Stimulated activated CD8-positive, alpha-beta memory T cell treated with anti-CD3 and anti-CD28 coated beads, Interleukin-12 subunit alpha, Interleukin-12 subunit beta, amount 100 ng/mL, for 24 hours (primary cell): Measurements from ENCODE around the gene KDM4B.

Source experiments
- DNase-seq: peaks from one replicate; pipeline ENCODE4 v3.0.0-alpha.2; 2020; ENCODE audit errors: extremely low read depth

Gene KDM4B

DNA sequence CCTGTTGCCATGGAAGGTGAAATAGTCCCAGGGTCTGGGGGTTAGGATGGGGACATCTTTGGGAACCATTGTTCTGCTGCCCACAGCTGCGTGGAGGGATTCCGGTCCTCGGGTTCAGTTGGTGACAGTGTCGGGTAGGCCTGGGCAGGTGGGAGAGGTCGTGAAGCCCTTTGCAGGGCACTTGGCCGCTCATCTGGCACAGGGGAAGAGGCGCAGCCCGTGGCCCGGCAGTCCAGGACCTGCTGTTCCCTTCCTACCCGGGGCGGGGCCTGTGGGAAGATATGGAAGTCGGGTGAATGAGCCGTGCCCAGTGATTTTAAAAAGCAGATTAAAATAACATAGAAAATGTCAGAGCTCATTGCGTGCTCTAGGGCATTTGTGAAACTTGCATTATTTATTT lies 44.8 kb downstream of the KDM4B start:
- no peak for DNase-seq

GRCh38 chr19:5014941-5015340 lies 46.0 kb downstream of the KDM4B start:
- DNase-seq = no peak

- no peak for DNase-seq
These were observed 47.4 kb downstream of the KDM4B start for GRCh38 chr19:5016268-5016667.

- DNase-seq = no peak
These were observed 47.9 kb downstream of the KDM4B start for GRCh38 chr19:5016781-5017180.

- DNase-seq = no peak
These were observed 48.3 kb downstream of the KDM4B start for GRCh38 chr19:5017235-5017634.

DNA sequence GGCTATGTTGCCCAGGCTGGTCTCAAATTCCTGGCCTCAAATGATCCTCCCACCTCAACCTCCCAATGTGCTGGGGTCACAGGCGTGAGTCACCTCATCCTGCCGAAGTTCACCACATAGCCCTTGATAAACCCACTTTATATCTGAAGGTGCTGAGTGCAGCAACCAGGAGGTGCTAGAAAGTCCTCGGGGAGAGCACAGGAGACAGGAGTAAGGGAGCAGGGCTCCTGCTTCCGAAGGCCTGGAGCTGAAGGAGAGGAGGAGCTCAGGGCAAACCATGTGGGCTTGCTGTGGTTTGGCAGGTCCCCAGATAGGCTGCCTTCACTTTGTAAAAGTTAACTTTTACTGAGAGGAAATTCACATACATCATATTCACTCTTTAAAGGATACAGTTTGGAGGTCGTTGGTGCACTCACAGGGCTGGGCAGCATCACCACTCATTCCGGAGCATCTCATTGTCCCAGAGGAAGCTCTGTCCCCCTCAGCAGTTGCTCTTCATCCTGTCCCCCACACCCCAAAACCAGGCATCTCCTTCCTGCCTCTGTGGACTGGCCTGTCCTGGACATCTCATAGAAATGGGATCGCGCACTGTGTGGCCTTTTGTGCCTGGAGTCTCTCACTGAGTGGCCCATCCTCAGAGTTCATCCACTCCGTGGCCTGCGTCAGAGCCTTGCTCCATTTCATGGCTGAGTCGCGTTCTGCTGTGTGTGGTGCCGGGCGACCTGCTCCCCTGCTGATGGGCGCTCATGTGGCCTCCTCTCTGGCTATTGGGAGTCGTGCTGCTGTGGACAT lies 49.5 kb downstream of the KDM4B start:
- no peak for DNase-seq

- DNase-seq = no peak
These were observed 51.5 kb downstream of the KDM4B start for GRCh38 chr19:5020368-5020767.

- no peak for DNase-seq
These were observed 52.1 kb downstream of the KDM4B start for GRCh38 chr19:5021046-5021445.

- DNase-seq = no peak
These were observed 53.4 kb downstream of the KDM4B start for GRCh38 chr19:5022066-5022860.

DNA sequence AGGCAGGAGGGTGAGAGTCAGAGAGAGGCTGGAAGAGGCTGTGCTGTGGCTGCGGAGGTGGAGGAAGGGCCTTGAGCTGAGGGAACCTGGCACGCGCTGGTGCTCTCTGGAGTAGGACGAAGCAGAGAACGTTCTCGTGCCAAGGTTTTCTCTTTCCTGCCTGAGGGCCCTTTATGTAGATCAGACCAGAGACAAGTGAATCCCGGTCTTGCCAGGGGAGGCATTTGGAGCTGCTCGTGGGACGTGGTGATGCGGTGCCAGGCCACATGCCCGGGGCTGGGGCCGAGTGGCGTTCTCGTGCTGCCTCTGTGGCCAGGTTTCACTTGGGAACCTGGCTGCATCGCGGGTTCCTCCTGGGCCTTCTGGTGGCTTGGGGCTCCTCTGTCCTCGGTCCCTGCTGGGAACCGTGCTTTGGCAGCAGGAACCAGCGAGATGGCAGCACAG lies 54.2 kb downstream of the KDM4B start:
- no peak for DNase-seq

DNA sequence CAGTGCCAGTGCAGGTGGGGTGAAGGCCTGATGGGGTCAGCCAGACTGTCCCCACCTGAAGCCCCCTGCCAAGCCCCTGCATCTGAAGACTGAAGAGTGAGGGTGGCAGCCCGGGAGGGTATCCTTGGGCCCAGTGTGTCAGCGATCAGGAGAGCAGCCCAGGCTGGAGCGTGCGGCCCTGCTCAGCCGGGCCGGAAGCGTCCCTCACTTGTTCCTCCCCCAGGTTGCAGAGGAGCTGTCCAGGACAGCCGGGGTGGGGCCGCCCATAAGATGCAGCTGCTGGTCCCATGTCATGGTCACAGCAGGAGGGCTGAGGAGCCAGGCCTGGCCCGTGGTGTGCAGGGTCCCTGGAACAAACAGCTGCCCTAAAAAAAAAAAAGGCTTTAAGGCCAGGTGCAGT lies 55.4 kb downstream of the KDM4B start:
- DNase-seq = no peak

DNA sequence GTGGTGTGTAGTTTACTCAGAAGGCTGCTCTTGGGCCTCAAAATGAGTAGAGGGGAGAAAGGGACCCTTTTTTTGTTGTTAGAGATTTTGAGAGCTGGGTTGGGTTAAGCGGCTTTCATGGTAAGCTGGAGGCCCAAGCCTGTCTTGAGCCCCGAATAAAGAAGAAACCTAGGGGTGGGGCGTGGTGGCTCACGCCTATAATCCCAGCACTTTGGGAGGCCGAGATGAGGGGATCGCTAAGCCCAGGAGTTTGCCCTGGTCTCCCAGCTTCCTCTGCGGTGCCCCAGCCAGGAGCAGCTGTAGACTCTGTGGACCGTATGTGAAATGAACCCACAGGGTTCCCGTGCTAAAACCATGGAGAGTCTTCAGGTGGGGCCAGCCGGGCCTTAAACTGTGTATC lies 56.1 kb downstream of the KDM4B start:
- no peak for DNase-seq

DNA sequence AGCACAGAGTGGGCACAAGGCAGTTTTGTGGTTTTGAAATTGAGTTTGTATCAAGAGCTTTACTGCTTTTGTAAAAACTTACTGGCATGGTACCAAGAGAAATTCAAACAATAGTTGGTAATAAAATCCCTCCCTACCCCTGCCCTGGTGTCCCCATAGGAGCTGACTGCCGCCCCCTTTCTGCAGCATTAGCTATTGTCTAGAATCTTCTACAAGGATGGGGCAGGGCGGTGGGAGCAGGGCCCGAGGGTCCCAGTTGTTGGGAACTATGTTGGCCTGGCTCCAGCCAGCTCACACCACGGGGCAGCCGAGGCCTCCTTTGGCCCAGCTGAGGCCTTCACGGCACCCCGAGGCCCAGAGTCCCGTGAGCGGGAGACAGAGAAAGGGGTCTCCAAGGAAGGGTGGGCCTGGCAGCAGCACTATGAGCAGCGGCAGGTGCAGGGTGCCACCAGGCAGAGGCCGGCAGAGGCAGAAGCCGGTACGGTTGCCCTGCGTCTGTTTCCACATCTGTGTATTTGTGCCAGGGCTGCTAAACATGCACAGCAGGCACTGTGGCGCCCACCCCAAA lies 57.9 kb downstream of the KDM4B start:
- no peak for DNase-seq

GRCh38 chr19:5028229-5028886 lies 59.4 kb downstream of the KDM4B start:
- no peak for DNase-seq

GRCh38 chr19:5029596-5029995 lies 60.7 kb downstream of the KDM4B start:
- DNase-seq = peak; percentile 16

- no peak for DNase-seq
These were observed 61.4 kb downstream of the KDM4B start for GRCh38 chr19:5030136-5030820.

- DNase-seq = no peak
These were observed 61.9 kb downstream of the KDM4B start for GRCh38 chr19:5030822-5031221.

- DNase-seq = peak; percentile 53
These were observed 62.6 kb downstream of the KDM4B start for GRCh38 chr19:5031231-5032100.

GRCh38 chr19:5032101-5032967 lies 63.4 kb downstream of the KDM4B start:
- DNase-seq = no peak
